DND-41 (cell line): ENCODE results near the gene VSX1.

Experiments used
- ATAC-seq: fragments of 200-7000 bp; cut with Tn5 transposase; 3 replicates; pipeline ENCODE4 v1.9.1; 2021; ENCODE audit warnings: low read depth; ENCODE audit not compliant: insufficient read depth
- DNase-seq: peaks from one replicate; pipeline ENCODE4 v3.0.0-alpha.2; 2020
- H2AFZ ChIP-seq: 2 replicates; pipeline ENCODE4 v1.6.0; 2012; ENCODE audit warnings: low read depth, low read length
- H3K27ac ChIP-seq: 2 replicates; pipeline ENCODE4 v1.5.1; 2012; ENCODE audit warnings: low read length, inconsistent platforms
- H3K27me3 ChIP-seq: fragments of 200-600 bp; sonication (generic); 2 replicates; pipeline ENCODE4 v1.6.0; 2012; ENCODE audit warnings: low read length, mild to moderate bottlenecking, inconsistent platforms; ENCODE audit not compliant: insufficient read depth, poor library complexity
- H3K36me3 ChIP-seq: 2 replicates; pipeline ENCODE4 v1.5.1; 2012; ENCODE audit warnings: low read length, inconsistent platforms; ENCODE audit not compliant: insufficient read depth
- H3K4me1 ChIP-seq: 2 replicates; pipeline ENCODE4 v1.5.1; 2012; ENCODE audit warnings: mild to moderate bottlenecking, low read length; ENCODE audit not compliant: insufficient read depth
- H3K4me2 ChIP-seq: 2 replicates; pipeline ENCODE4 v1.6.0; 2012; ENCODE audit warnings: mild to moderate bottlenecking, moderate library complexity, low read length, inconsistent platforms; ENCODE audit not compliant: insufficient read depth
- H3K4me3 ChIP-seq, 2 experiments: fragments of 200-600 bp in 1 of 2; shearing (Covaris generic) in 1 of 2; 2 replicates each; pipeline ENCODE4 v1.5.1; 2012 to 2016; ENCODE audit warnings: inconsistent platforms in 2 of 2, low read length in 2 of 2, mild to moderate bottlenecking in 2 of 2, low read depth in 1 of 2, moderate library complexity in 1 of 2
- H3K79me2 ChIP-seq: 2 replicates; pipeline ENCODE4 v1.6.0; 2012; ENCODE audit warnings: low read length, inconsistent platforms; ENCODE audit not compliant: insufficient read depth
- H3K9ac ChIP-seq: 2 replicates; pipeline ENCODE4 v1.6.0; 2012; ENCODE audit warnings: low read depth, mild to moderate bottlenecking, inconsistent platforms, low read length, moderate library complexity
- H3K9me3 ChIP-seq: 2 replicates; pipeline ENCODE4 v1.5.1; 2012; ENCODE audit warnings: low read length, moderate library complexity, mild to moderate bottlenecking, inconsistent platforms; ENCODE audit not compliant: insufficient read depth, severe bottlenecking
- H4K20me1 ChIP-seq: 2 replicates; pipeline ENCODE4 v1.6.0; 2012; ENCODE audit warnings: low read length; ENCODE audit not compliant: insufficient read depth
- EZH2 ChIP-seq: IDR thresholded peaks from 3 replicates; pipeline ENCODE4 v1.6.1; 2012; ENCODE audit warnings: borderline replicate concordance, low read depth, mild to moderate bottlenecking, moderate library complexity, low read length, inconsistent platforms; ENCODE audit not compliant: severe bottlenecking
- TF ChIP-seq, protein P1 (sequence below): IDR thresholded peaks from 2 replicates; pipeline ENCODE4 v1.5.1; 2012; ENCODE audit warnings: borderline replicate concordance, low read length, moderate library complexity, mild to moderate bottlenecking; ENCODE audit not compliant: poor library complexity, severe bottlenecking; ENCODE audit errors: extremely low read depth

VSX1 gene

GRCh38 chr20:25082498-25082873 is 545 bp upstream of the VSX1 start:
- Histone ChIP-seq H3K79me2 (no peaks in the 10 kb centered on the region), H3K36me3 (no peaks in the 10 kb centered on the region), H2AFZ (no peak overlapping the region), H4K20me1 (no peaks in the 10 kb centered on the region), H3K27me3 (peaks cover 16% of the 10 kb centered on the region), H3K4me1 (peaks cover 45% of the 10 kb centered on the region), H3K4me3 (no peak overlapping the region), H3K27ac (no peak overlapping the region), H3K9me3 (peaks cover 8% of the 10 kb centered on the region), H3K9ac (no peak overlapping the region), H3K4me2 (no peak overlapping the region)
- DNase-seq (peak; percentile 5), ATAC-seq (no peak)
- TF ChIP-seq, protein P1, sequence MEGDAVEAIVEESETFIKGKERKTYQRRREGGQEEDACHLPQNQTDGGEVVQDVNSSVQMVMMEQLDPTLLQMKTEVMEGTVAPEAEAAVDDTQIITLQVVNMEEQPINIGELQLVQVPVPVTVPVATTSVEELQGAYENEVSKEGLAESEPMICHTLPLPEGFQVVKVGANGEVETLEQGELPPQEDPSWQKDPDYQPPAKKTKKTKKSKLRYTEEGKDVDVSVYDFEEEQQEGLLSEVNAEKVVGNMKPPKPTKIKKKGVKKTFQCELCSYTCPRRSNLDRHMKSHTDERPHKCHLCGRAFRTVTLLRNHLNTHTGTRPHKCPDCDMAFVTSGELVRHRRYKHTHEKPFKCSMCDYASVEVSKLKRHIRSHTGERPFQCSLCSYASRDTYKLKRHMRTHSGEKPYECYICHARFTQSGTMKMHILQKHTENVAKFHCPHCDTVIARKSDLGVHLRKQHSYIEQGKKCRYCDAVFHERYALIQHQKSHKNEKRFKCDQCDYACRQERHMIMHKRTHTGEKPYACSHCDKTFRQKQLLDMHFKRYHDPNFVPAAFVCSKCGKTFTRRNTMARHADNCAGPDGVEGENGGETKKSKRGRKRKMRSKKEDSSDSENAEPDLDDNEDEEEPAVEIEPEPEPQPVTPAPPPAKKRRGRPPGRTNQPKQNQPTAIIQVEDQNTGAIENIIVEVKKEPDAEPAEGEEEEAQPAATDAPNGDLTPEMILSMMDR = no peak
- TF ChIP-seq EZH2 = no peak

GRCh38 chr20:25081065-25081729 is 744 bp downstream of the VSX1 start:
- no peaks in the 10 kb centered on the region for H3K36me3 ChIP-seq
- H4K20me1 ChIP-seq = no peaks in the 10 kb centered on the region
- ATAC-seq = no peak
- TF ChIP-seq, protein P1 = peak; percentile 14
- no peak for TF ChIP-seq EZH2
- H3K9me3 ChIP-seq = peaks cover 8% of the 10 kb centered on the region
- DNase-seq = peak; percentile 48
- H3K27ac ChIP-seq = no peak overlapping the region
- peaks cover 16% of the 10 kb centered on the region for H3K27me3 ChIP-seq
- H3K4me3 ChIP-seq = no peak overlapping the region
- no peak overlapping the region for H3K4me2 ChIP-seq
- H2AFZ ChIP-seq = no peak overlapping the region
- no peak overlapping the region for H3K9ac ChIP-seq
- H3K79me2 ChIP-seq = no peaks in the 10 kb centered on the region
- H3K4me1 ChIP-seq = peaks cover 49% of the 10 kb centered on the region

- Histone ChIP-seq H2AFZ (no peak overlapping the region), H3K9ac (peak overlapping the region; percentile 33), H3K4me2 (peak overlapping the region; percentile 9; the same call in 1 of the 2 replicates), H3K36me3 (no peaks in the 10 kb centered on the region), H3K27me3 (peaks cover 8% of the 10 kb centered on the region), H3K4me1 (peaks cover 41% of the 10 kb centered on the region), H3K27ac (peak overlapping the region; percentile 77), H3K9me3 (peaks cover 6% of the 10 kb centered on the region), H3K79me2 (no peaks in the 10 kb centered on the region), H3K4me3 (no peak overlapping the region), H4K20me1 (no peaks in the 10 kb centered on the region)
- ATAC-seq (no peak), DNase-seq (peak; percentile 3)
- TF ChIP-seq EZH2 = no peak
- TF ChIP-seq, protein P1 = no peak
These were observed 2.8 kb downstream of the VSX1 start for GRCh38 chr20:25079171-25079570.
